8988T (cell line): Measurements from ENCODE around the gene FAM47E.
A peak's percentile ranks its signal among the peaks of the same experiment; 100 is the strongest.

Experiments used
- DNase-seq: peaks from one replicate; pipeline ENCODE4 v3.0.0; 2011

The FAM47E gene

GRCh38 chr4:76302826-76303438 lies 51.4 kb downstream of the FAM47E start:
- DNase-seq: no peak

- DNase-seq: no peak
Observed at GRCh38 chr4:76305033-76305687, 53.6 kb downstream of the FAM47E start.

DNA sequence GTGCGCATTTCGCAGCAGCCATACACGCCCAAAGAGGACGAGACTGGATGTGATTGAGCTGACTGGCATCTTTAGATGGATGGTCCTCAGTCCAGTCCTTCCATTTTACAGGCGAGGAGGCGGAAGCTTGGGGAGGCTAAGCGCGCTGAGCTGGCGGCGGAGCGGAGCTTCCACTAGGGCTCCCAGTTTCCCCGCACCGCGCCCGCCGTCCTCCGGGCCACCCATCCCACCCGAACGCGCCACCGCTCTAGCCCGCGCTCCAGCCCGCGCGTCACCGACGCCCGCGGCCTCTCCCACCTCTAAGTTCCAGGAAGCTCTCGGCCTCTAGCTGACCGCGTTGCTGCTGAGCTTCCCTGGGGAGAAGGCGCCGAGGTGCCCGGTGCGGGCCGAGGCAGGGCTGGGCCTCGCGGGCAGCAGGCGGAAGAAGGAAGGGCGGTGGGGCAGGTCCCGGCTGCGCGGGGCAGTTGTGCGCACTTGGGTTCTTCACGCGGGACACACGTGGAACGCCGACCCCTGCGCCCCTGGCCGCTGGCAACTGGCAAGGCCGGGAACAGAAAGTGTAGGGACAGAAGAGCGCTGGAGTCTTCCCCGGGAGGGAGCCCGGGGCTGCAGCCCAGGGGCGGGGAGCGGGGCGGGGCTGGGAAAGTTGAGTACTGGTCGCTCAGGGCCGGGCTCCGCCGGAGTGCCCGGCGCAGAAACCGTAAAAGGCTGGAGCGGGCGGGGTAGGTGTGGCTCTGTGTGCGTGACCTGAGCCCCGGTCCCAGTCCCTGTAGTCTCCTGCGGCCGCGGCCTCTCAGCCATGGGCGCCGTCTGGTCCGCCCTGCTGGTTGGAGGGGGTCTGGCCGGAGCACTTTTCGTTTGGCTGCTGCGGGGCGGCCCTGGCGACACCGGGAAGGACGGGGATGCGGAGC lies 54.7 kb downstream of the FAM47E start, which contains the start of gene STBD1:
STBD1 (plus strand) TSS at position 763 of the 911 bp plus-strand sequence; CDS start at position 800, 37 bp downstream.
- peak; percentile 58 for DNase-seq

DNA sequence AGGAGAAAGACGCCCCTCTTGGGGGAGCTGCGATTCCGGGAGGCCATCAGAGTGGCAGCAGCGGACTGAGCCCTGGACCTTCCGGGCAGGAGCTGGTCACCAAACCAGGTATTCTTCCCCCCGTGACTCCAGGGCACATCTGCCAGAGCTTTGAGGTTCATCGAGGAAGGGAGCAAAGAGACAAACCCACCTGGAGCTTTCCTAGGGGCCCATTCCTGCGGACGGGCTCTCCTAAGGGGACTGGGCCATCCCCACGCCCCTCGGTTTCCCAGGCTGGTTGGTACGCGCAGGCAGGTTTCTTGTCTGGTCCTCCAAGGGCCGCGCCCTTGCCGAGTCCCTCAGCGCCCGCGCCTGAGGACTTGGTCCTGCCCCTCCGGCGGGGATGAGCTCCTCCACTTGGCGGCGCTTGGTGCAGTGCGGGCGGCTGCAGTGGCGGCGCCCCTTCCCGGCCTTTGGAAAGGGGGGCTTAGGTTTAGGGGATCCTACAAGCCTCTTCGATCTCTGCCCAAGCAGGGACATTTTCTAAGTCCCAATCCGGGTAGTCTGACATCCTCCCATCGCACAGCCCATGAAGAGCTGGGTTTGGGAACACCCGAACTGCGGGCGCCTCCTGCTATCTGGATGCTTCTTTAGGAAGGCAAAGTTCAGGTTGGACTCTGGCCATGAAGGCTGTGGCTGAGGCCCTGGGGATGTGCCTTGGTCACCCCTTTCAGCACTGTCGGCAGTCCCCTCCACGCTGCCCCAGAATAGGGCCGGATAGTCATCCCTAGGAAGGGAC lies 55.5 kb downstream of the FAM47E start:
- DNase-seq: peak; percentile 54

GRCh38 chr4:76307660-76308014 lies 56.1 kb downstream of the FAM47E start:
- no peak for DNase-seq

DNA sequence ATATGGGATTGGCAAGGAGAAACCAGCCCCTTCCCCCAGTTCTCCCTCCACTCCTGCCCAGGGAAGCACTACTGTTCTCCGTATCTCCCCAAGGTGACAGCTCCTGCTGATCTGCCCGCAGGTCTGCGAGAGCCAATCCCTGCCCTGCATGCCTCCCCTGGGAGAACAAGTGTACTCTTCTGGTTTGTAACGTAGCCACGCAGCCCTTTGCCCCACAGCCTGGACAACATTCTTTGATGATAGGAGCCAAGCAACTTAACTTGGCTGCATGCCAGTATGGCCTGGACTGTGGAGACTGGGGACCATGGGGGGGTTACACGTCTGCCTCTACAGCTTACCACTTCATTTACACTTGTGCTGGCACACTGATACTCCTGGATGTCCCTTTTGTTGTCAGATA lies 57.0 kb downstream of the FAM47E start:
- no peak for DNase-seq

DNA sequence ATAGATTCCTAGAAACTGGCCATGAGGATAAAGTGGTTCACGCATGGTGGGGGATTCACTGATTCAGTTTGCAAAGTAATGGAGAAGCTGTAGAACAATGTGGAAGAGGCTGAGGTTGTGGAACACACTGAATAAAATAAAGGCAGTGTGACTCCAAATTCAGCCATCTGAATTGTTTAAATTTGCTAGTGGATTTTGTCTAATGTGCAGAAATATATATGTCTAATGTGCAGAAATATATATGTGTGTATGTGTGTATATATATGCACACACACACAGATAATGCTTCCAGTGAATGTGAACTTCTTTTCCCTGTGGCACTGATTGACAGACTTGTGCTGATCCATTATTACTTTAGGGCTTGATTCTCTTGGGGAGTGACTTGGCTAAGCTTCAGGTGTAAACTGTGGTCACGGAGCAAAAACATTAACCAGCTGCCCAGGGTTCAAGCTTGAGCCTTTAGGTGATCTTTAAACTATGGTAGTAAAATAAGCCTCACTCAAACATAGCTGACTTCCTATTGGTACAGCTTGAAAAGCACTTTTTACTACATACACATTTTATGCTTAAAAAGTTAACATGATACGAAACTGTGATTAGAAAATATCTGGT lies 58.5 kb downstream of the FAM47E start:
- no peak for DNase-seq

DNA sequence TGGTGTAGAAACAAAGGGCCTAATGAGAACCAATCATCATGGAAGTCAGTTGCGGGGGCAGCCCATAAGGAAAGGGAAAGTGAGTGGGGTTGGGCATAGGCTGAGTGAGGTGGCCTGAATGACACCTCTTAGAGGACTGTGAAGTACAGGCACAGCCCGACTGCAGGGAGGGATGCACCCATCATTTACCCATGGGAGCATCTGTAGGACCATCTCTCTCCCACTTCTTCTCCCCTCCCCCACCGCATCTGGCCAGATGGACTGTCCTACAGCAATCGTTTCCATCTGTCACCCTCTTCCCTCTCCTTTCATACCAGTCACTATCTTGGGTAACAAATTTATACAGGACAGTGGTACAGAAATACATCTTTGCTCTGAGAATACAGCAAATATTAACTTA lies 59.2 kb downstream of the FAM47E start:
- DNase-seq: no peak

DNA sequence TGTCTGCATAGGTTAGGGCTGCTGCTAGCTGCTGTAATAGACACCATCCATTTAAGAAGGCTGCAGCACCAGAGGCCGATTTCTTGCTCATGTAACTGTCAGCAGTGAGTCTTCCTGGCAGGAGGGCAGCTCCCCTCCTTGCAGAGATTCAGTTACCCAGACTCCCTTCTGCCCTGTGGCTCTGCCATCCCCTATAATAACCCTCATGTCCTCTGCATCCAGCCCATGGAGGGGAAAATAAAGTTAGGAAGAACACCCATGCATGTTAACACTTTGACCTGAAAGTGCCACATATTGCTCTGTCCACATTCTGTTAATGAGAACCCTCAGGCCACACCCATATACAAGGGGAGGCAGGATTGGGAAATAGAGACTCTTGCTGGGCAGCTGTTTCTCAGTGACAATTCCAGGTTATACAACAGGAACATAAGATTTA lies 60.4 kb downstream of the FAM47E start:
- no peak for DNase-seq

- no peak for DNase-seq
Observed at GRCh38 chr4:76312457-76312856, 60.9 kb downstream of the FAM47E start.

DNA sequence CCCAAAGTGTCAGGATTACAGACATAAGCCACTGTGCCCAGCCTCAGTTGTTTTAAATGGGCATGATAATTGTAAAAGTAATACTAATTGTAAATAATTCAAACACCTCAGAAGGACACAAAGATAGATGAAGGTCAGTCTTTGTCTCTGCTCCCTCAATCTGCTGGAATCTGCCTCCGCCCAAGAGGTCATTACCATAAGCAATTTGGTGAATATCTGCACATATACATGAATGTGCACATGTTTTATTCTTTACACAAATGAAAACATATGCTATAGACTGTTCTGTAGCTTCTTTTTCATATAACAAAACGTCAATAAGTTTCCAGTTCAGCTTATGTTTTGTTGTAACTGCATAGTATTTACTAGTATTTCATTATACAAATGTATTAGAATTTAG lies 62.0 kb downstream of the FAM47E start:
- no peak for DNase-seq

GRCh38 chr4:76315267-76315918 lies 63.9 kb downstream of the FAM47E start:
- no peak for DNase-seq

DNA sequence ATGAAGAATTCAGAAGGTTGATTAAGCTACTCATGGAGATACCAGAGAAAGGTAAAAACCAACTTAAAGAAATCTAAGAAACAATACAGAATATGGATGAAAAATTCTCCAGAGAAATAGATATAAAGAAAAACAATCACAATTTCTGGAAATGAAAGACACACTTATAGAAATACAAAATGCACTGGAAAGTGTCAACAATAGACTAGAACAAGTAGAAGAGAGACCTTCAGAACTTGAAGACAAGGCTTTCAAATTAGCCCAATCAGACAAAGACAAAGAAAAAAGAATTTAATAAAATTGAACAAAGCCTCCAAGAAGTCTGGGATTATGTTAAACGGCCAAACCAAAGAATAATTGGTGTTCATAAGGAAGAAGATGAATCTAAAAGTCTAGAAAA lies 64.6 kb downstream of the FAM47E start:
- no peak for DNase-seq

DNA sequence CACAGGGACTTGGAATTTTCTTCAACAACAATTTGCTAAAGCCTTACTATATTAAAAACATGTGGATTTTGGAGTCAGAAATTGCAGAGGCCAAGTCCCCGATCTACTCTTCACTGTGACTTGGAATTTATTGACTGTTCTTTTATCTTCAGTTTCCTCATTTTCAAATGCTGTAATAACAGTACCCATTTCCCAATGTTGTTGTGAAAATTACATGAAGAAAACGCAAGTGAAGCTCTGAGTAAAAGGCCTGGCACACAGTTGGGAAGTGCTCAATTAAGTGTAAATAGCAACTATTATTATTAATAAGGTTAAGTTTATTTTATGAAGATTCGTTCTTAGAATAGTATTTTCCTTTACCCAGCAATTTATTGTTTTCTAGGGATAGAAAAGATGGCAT lies 70.7 kb downstream of the FAM47E start:
- no peak for DNase-seq

GRCh38 chr4:76325072-76325471 lies 73.6 kb downstream of the FAM47E start:
- no peak for DNase-seq

- no peak for DNase-seq
Observed at GRCh38 chr4:76326515-76326914, 75.0 kb downstream of the FAM47E start.
